Measurements from ENCODE around the gene DAPK1.

- TF ChIP-seq ESRRG (CRISPR knock-in tag; IDR thresholded peaks at IDR 0.05), result no peak
- TF ChIP-seq ZFP30 (CRISPR knock-in tag; IDR thresholded peaks at IDR 0.05), result no peak
- no peak for TF ChIP-seq SNAI2 (CRISPR knock-in tag; IDR thresholded peaks at IDR 0.05)
- no peak for TF ChIP-seq BACH2 (CRISPR knock-in tag; IDR thresholded peaks at IDR 0.05; ENCODE audit: borderline replicate concordance)
- no peak for TF ChIP-seq CREB5 (CRISPR knock-in tag; IDR thresholded peaks at IDR 0.05; ENCODE audit: low read depth)
- no peak for TF ChIP-seq ZNF70 (CRISPR knock-in tag; IDR thresholded peaks at IDR 0.05)
- no peak for TF ChIP-seq CSDC2 (CRISPR knock-in tag; IDR thresholded peaks at IDR 0.05)
- TF ChIP-seq GLIS3 (CRISPR knock-in tag; IDR thresholded peaks at IDR 0.05), result no peak
- no peak for TF ChIP-seq ZC3H10 (CRISPR knock-in tag; IDR thresholded peaks at IDR 0.05)
- TF ChIP-seq POU6F1 (CRISPR knock-in tag; IDR thresholded peaks at IDR 0.05; ENCODE audit: borderline replicate concordance, low read depth), result no peak
- no peak for TF ChIP-seq ISL1 (CRISPR knock-in tag; IDR thresholded peaks at IDR 0.05)
- no peak for TF ChIP-seq ZFP3 (CRISPR knock-in tag; IDR thresholded peaks at IDR 0.05)
- TF ChIP-seq PATZ1 (CRISPR knock-in tag; IDR thresholded peaks at IDR 0.05; ENCODE audit: borderline replicate concordance), result no peak
These were observed 132.6 kb downstream of the DAPK1 start for GRCh38 chr9:87630266-87630665.

All from SK-N-SH treated with all-trans-retinoic acid at 6 μM for 48 hours (cell line).